IPS DF 4.7 (cell line): ENCODE measurements around the gene RASAL2.
"Not testable (repeated sequence)": the region's sequence is repeated elsewhere in the genome, so short reads cannot be mapped to it uniquely, and the experiment has no call there.

Experiments
- DNase-seq: peaks from one replicate; pipeline ENCODE4 v3.0.0-alpha.2; 2013; ENCODE audit warnings: low spot score; ENCODE audit errors: extremely low read depth

RASAL2 gene

DNA sequence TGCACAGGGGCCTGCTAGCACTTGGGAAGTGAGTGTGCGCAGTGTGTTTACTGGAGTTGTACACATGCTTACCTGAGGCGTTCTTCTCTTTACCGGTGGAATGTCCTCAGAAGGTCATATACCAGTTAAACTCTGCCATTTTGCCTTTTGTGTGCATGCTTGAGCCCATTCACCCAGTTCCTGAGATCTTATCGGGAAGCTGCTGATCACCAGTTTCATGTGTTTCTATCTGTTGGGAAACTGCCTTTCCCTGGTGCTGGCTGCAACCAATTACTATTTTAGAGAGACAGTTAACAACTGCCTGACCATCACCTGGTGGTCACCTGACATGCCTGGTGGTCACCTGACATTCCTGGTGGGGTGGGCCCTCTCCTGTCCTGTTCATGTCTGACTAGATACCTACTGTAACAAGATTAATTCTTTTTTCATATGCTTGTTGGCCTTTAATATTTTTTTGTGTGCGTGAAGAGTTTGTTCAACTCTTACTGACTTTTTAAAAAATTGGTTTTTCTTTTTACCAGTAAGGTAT, 137.0 kb downstream of the RASAL2 start:
- no peak for DNase-seq

DNA sequence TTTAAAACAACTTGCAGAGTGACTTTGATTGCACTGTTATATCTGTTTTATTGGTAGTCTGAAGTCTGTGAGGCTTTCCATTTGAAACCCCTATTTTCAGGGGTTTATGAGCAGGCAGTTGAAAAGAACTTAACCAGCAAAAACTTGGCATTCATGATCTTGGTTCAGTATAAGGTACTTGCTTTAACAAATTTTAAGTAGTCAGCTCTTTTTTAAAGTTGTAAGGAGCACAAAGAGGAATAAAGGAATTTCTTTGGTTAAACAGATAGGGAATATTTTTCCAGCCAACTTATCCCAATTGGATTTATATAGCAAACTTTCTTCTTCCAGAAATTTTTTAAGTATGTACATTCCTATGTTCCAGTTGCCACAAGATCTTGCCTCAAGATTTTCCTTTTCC, 138.2 kb downstream of the RASAL2 start:
- DNase-seq: no peak

DNA sequence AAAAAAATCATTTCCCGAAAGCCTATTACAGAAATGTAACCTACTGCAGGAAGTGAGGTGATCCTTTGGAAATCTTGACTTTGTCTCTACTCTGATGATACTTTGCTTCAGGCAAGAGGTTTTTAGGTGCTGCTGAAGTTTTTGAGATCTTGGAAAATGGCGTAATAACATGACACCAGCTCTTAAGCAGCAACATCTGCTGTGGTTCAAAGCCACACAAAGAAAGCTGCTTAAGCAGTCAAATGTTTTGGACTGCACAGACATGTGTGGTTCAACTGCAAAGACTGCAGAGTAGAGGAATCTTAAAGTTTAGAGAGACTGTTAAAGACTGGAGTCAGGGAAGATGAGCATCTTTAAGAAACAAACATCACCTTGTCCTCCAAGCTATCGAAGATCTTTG, 139.0 kb downstream of the RASAL2 start:
- DNase-seq: no peak

DNA sequence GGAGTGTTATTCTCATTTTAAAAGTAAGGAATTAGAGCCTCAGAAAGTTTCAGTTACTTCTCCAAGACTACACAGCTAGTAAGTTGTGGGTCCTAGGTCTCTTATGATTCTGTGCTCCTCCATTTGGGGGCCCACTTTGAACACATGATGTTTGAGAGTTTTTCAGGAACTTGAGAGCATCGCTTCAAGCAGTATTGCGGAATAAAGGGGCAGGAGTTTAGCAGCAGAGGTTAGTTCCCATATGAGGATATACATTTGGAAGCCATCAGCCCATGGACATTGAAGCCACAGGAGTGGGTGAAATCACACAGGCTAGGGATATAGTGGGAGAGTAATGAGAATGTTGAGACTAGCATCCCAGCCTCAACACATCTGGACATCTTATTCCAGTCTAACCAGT, 143.2 kb downstream of the RASAL2 start:
- DNase-seq: no peak

DNA sequence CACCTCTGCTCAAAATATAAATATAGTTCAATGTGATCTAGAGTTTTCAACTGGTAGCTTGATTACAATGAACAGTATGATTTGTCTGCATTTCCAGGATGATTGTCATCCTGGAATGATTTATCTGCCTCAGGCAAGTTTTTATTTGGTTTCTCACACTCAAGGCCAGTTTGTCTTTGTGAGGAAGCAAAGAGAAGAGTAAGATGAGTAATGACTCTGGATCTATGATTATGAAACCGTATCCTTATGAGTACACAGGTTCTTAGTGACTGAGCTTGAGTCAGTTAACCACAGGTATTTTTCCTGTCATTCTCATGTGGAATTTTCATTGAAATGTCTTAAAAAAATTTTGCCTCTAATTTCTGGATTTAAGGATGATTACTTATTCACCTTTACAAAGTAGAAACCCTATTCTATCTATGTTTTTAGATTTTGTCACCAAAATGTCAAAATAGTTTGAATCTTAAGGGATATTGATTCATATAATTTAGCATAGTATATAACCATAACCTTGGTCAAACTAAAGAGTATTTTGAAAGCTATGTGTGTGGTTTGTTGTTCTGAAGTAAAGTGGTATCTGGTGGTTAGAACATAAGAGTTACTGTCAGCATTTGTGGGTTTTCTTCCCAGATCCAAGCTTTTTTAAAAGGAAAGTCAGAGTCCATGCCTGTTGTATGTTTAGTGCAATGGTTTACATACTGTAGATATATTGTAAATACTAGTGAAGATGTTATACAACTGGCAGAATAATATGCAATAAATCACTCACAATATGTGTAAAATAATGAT, 145.0 kb downstream of the RASAL2 start:
- DNase-seq: no peak

DNA sequence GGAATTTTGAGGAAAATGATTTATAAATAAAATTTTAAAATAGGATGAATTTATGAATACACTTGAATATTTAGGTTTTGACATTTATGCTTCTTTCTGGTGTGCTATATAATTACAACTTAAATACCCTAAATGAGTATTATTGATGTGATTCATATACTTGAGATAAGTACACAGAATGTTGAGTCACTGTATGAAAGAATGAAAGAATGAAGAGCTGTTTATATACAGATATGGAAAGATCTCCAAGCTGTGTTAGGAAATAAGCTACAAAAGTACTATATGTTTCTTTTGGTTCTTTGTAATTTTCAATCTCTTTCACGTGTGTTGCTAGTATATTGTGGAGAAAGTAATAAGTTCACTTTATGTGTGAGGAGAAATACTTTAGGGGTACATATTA, 147.2 kb downstream of the RASAL2 start:
- DNase-seq: no peak

DNA sequence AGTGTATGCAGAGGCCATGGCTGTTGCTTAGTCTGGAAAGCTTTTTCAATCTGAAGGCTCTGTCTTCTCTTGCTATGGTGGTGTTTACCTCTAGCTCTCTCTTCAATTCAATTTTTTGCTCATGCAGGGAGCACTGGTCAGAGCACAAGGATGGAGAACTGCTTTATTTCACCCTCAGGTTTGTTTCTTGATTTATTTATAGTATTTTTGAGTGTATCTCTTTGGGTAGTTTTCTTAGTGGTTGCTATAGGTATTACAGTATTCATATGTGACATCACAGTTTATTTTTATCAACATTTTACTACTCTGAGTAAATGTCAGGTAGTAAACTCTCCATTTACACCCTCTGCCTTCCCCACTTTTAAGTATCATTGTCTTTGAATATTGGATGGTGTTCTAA, 147.9 kb downstream of the RASAL2 start:
- DNase-seq: no peak

DNA sequence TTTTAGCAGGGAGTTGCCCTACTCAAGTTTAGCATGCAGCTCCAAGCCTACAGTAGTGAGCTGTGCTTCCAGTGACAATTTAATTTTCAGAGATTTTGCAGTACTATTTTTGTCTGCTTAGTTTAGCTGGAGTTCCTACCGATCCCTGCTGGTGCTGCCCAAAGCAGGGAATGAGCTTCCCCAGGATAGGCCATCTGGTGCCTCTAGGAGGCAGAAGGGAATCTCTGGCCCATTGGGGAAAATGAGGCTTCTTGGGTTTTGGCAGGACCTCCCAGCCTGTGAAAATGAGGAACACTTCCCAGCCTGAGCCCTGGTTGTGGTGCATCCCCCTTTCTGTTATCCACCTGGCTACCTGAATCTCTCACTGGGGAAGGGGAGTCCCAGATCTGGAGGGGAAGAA, 149.2 kb downstream of the RASAL2 start:
- DNase-seq: no peak

DNA sequence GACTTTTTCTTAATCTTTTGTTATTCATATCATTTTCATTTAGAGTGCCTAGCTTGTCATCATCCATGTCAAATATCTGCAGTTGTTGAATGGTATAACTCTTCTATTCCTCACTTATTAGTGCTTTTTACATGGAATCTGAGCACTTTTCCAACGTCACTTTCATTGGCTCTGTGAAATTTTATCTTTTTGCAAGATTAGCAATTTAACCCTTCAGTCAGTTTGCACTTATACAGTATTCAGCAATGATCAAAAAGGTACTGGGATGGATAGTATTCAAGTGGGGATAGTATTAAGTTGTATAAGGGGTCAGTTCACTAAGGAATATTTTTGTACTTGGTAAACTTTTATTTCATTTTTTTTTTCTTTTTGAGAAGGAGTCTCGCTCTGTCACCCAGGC, 150.0 kb downstream of the RASAL2 start:
- no peak for DNase-seq

DNA sequence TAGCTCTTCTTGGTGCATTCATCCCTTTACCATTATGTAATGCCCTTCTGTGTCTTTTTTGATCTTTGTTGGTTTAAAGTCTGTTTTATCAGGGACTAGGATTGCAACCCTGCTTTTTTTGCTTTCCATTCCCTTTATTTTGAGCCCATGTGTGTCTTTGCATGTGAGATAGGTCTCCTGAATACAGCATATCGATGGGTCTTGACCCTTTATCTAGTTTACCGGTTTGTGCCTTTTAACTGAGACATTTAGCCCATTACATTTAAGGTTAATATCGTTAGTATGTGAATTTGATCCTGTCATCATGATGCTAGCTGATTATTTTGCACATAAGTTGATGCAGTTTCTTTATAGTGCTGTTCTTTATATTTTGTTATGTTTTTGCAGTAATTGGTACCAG, 154.4 kb downstream of the RASAL2 start:
- not testable (repeated sequence) for DNase-seq

DNA sequence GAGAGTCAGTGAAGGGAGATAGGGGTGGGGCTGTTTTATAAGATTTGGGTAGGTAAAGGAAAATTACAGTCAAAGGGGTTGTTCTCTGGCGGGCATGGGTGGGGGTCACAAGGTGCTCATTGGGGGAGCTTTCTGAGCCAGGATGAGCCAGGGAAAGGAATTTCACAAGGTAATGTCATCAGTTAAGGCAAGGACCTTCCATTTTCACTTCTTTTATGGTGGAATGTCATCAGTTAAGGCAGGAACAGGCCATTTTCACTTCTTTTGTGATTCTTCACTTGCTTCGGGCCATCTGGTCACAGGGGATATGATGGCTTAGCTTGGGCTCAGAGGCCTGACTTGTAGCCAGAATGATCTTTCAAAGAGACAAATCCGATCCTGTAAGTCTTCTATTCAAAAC, 159.7 kb downstream of the RASAL2 start:
- DNase-seq: not testable (repeated sequence)

DNA sequence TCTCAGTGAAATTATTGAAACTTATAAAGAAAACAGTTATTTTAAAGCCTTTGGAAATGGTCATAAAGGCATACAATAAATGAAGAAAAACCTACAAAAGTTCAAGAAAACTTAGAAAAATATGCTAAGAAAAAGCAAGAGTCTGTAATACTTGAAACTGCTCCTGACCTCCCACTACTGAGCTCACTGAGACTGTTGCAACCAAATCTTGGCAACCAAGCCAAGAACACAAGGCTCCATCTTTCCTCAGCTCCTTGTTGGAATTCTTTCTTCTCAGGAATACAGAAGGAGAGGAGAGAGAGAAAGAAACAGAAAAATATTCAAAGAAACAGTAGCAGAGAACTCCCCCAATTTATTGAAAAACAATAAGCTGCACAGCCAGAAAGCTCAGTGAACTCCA, 160.5 kb downstream of the RASAL2 start:
- DNase-seq: no peak

DNA sequence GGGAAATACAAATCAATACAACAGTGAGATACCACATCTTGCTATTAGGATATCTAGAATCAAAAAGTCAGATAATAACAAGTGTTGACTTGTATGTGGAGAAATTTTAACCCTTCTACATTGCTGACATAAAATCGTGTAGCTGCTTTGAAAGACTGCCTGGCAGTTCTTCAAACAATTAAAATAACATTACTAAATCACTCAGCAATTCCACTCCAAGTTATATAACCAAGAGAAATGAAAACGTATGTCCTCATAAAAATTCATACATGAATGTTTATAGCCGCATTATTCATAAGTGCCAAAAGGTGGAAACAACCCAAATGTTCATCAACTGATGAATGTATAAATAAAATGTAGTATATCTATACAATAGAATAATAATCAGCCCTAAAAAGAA, 164.6 kb downstream of the RASAL2 start:
- DNase-seq: no peak

DNA sequence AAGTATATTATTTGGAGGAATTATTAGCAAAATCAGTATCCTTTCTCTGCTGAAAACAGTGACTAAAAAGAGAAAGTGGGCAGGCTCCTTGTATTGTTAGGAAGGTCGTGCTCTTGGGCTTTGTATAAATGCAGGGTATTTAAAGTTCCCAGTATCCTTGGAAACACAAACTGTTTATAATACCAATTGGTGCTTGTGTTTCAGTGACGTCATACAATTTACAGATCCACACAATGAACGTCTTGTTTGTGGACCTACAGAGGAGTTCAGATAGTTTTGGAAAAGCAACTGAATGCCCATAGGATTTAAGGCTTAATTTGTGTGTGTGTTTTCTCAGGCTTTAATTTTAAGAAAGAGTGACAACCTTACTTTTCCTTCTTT, 168.2 kb downstream of the RASAL2 start:
- no peak for DNase-seq

DNA sequence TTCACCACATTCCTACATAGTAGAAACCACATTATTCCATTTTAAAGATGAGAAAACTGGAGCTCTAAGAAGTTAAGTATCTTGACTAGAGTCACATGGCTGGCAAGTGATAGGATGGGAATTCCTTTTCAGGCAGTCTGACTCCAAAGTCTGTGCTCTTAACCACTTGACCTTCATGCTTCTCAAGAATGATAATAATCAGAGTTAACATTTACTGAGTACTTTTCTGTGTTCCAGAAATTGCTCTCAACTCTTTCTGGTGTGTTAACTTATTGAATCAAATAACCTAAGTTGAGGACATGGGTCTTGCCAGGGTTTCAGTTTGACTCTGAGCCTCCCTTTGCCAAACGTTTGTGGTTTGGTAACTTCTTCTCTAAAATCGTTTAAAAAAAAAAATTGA, 169.4 kb downstream of the RASAL2 start:
- DNase-seq: no peak

DNA sequence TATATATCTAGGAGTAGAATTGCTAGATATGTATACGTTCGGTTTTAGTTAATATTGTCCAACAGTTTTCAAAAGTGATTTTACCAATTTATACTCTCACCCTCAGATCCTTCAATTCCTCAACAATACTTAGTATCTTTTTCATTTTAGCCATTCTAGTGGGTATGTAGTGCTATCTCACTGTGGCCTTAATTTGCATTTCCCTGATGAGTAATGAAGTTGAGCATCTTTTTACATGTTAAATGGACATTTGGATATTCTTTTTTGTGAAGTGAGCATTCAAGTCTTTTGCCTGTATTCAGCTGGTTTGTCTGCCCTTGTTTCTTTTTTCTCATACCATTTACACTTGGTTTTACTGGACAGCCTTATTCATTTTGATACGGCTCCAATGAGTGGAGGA, 172.2 kb downstream of the RASAL2 start:
- no peak for DNase-seq

DNA sequence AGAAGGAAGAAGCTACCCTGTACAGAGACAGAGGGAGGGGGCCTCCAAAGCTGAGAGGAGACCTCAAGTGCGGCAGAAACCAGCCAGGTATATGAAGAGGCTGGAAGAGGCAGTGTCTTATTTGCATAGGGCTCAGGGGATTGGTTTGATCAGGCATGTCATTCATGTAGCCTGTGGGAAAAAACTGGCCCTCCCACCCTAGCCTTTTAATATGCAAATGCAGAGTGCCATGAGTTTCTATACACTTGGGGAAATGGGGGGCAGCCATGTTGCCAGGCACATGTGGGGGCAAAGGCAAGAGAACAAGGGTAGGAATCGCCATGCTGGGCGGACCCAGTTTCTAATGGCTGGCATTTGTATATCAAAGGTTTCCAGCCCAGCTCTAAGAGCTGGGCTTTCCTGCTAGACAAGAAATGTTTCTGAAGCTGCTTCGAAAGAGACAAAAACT, 172.7 kb downstream of the RASAL2 start:
- DNase-seq: peak; percentile 91

DNA sequence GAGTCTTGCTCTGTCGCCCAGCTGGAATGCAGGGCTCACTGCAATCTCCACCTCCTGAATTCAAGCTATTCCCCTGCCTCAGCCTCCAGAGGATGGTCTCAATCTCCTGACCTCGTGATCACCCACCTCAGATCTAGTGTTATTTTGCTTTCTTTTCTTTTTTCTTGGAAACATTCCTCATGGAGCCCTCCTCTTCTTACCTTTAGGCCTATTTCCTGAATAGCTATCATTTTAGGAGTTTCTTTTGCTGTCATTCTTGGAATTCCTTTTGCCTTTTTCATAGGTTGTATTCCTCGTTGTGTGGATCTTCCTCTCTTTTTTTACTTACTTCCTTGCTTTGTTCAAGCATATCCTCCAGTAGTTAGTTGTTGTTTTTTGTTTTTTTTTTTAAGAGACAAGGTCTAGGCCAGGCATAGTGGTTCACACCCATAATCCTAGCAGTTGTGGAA, 173.8 kb downstream of the RASAL2 start:
- no peak for DNase-seq

DNA sequence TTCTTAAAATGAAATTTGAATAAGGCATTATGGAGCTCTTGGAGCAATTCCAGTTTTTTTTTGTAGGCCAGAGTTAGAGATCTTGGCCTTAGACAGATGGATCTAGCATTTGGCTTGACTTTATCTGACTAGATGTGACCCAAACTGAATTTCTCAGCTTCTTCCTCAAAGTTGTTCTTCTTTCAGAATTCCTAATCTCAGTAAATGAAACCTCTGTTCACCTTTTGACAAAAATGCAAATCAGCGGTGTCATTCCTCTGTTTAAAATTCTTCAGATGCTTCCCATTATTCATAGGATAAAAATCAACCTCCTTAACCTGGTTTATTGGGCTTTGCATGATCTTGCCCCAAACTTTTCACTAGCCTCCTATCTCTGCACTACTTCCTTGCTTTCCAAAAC, 177.6 kb downstream of the RASAL2 start:
- no peak for DNase-seq

DNA sequence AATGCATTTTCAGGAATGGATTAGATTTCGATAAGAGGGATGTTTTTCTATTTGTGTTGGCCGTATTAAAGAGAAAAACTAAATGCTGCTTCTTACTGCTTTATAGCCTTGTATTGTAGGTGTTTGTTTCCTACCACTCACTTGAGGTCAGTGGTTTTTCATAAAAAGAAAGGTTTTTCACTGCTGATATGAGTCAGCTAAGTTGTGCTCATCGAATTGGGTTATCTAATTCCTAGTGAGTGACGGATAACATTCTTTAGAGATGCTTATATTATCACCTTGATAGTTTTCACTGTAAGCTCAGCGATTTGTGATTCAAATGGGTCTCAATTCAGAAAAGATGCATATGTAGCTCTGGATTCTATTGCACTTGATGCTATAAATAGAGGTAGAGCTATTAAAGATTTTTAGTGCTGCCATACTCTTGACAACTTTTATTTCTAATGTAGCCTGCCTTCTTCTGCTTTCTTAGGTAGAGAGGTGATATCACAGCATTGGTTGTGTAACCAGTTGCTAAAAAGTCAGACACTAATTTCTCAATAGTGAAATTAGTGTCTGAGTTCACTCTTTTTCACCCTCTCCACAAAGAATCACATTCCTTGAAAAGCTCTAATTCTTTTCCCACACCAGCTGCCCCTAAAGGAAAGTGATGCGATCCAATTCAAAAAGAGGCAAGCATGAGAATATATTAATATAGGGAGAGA, 180.0 kb downstream of the RASAL2 start:
- no peak for DNase-seq

DNA sequence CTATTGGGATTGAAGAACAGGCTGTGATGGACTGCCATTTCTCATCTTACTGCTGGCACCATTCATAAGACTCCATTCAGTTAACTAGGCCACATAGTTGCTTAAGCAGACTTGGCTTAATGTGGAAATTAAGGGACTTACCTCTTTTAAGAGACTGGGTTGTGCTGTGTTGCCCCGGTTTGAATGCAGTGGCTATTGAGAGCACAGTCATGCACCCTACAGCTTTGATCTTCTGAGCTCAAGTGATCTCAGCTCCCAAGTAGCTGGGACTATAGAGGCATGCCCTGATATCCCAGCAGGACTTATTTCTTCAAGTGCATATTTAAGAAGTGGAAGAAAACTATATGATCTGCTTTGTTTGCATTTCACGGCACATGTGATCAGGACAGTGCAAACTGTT, 181.1 kb downstream of the RASAL2 start:
- no peak for DNase-seq

DNA sequence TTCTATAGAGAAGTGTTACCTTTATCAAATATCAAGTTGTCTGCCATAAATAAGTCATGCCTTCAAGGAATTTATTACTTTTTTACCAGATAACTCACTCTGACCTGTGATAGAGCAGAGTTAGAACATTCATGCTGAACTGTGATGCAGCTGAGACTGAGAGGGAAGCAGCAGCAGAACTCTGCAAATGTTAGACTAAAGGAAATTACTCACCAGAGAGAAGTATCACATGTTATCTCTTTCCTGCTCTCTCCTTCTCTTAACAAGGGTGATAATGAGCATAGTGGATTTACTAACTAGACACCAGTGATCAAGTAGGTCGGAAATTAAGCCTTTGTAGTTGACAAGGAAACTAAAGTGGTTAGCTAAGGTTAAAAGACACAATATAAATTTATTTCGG, 181.6 kb downstream of the RASAL2 start:
- no peak for DNase-seq
